ENCODE measurements around the gene GSTA4.
"Not testable (repeated sequence)": the region's sequence is repeated elsewhere in the genome, so short reads cannot be mapped to it uniquely, and the experiment has no call there.

The GSTA4 gene

GRCh38 chr6:52969359-52969758, 25.7 kb downstream of the GSTA4 start:
- DNase-seq: no peak

GRCh38 chr6:52966101-52966500, 29.0 kb downstream of the GSTA4 start:
- no peak for DNase-seq

- DNase-seq: no peak
Observed at GRCh38 chr6:52965380-52965779, 29.7 kb downstream of the GSTA4 start.

- DNase-seq: no peak
Observed at GRCh38 chr6:52964318-52964717, 30.8 kb downstream of the GSTA4 start.

GRCh38 chr6:52962701-52963100, 32.4 kb downstream of the GSTA4 start:
- no peak for DNase-seq

- DNase-seq: not testable (repeated sequence)
Observed at GRCh38 chr6:52961022-52961421, 34.1 kb downstream of the GSTA4 start.

- not testable (repeated sequence) for DNase-seq
Observed at GRCh38 chr6:52960211-52960610, 34.9 kb downstream of the GSTA4 start.

- DNase-seq: no peak
Observed at GRCh38 chr6:52958546-52959255, 36.4 kb downstream of the GSTA4 start.

- no peak for DNase-seq
Observed at GRCh38 chr6:52955871-52956270, 39.2 kb downstream of the GSTA4 start.

GRCh38 chr6:52953911-52954839, 40.9 kb downstream of the GSTA4 start:
- no peak for DNase-seq

- DNase-seq: no peak
Observed at GRCh38 chr6:52946306-52946705, 48.8 kb downstream of the GSTA4 start.

- DNase-seq: not testable (repeated sequence)
Observed at GRCh38 chr6:52942821-52943220, 52.3 kb downstream of the GSTA4 start.

GRCh38 chr6:52942221-52942620, 52.9 kb downstream of the GSTA4 start:
- DNase-seq: no peak

GRCh38 chr6:52937908-52938307, 57.2 kb downstream of the GSTA4 start:
- no peak for DNase-seq

GRCh38 chr6:52933778-52934177, 61.3 kb downstream of the GSTA4 start:
- no peak for DNase-seq

GRCh38 chr6:52931351-52931750, 63.7 kb downstream of the GSTA4 start:
- no peak for DNase-seq

- no peak for DNase-seq
Observed at GRCh38 chr6:52929321-52930164, 65.5 kb downstream of the GSTA4 start.

All from cortex of kidney (tissue), 1 donor.